Fibroblast of skin of left quadriceps (primary cell): Measurements from ENCODE around the gene TPPP2.

ENCODE experiments used
- DNase-seq, 2 experiments: peaks; one replicate each; pipeline ENCODE4 v3.0.0-alpha.2; 2013; ENCODE audit warnings: low read depth in 2 of 2

Gene TPPP2

GRCh38 chr14:21057803-21058675 lies 28.0 kb downstream of the TPPP2 start, which contains the start of gene RNASE8:
TSS of gene RNASE8 (plus strand) at chr14:21057822. CDS start at chr14:21057893, 71 bp downstream.
- DNase-seq, result no peak

GRCh38 chr14:21058903-21059302 lies 28.9 kb downstream of the TPPP2 start:
- no peak for DNase-seq

GRCh38 chr14:21059842-21060613 lies 30.0 kb downstream of the TPPP2 start:
- no peak for DNase-seq

- DNase-seq, result no peak
Observed at GRCh38 chr14:21060614-21061346, 30.8 kb downstream of the TPPP2 start.

- DNase-seq, result no peak
Observed at GRCh38 chr14:21061347-21061668, 31.3 kb downstream of the TPPP2 start.

- peak; percentile 76 to 77 for DNase-seq
Observed at GRCh38 chr14:21063479-21063878, 33.5 kb downstream of the TPPP2 start.

GRCh38 chr14:21066882-21067502 lies 37.0 kb downstream of the TPPP2 start:
- DNase-seq, result no peak

GRCh38 chr14:21068521-21069387 lies 38.7 kb downstream of the TPPP2 start:
- no peak for DNase-seq

GRCh38 chr14:21069388-21070082 lies 39.5 kb downstream of the TPPP2 start:
- no peak for DNase-seq

- DNase-seq, result no peak
Observed at GRCh38 chr14:21070083-21070609, 40.1 kb downstream of the TPPP2 start, which contains the start of gene ARHGEF40. TSS of gene ARHGEF40 (plus strand) at chr14:21070304. CDS start at chr14:21070397, 93 bp downstream.

GRCh38 chr14:21070610-21071224 lies 40.7 kb downstream of the TPPP2 start:
- no peak for DNase-seq

GRCh38 chr14:21071225-21072030 lies 41.4 kb downstream of the TPPP2 start:
- peak; percentile 89 to 92 for DNase-seq

- DNase-seq, result peak; percentile 57 to 64
Observed at GRCh38 chr14:21072031-21072473, 42.0 kb downstream of the TPPP2 start.

GRCh38 chr14:21072781-21073339 lies 42.8 kb downstream of the TPPP2 start:
- no peak for DNase-seq

GRCh38 chr14:21073921-21074320 lies 43.9 kb downstream of the TPPP2 start:
- DNase-seq, result no peak

- DNase-seq, result no peak
Observed at GRCh38 chr14:21074398-21075272, 44.6 kb downstream of the TPPP2 start.
